HCEC 1CT (cell line): ENCODE results near the gene MED12L.

Source experiments
- DNase-seq: peaks from one replicate; pipeline ENCODE4 v3.0.0-alpha.2; 2017

MED12L gene

DNA sequence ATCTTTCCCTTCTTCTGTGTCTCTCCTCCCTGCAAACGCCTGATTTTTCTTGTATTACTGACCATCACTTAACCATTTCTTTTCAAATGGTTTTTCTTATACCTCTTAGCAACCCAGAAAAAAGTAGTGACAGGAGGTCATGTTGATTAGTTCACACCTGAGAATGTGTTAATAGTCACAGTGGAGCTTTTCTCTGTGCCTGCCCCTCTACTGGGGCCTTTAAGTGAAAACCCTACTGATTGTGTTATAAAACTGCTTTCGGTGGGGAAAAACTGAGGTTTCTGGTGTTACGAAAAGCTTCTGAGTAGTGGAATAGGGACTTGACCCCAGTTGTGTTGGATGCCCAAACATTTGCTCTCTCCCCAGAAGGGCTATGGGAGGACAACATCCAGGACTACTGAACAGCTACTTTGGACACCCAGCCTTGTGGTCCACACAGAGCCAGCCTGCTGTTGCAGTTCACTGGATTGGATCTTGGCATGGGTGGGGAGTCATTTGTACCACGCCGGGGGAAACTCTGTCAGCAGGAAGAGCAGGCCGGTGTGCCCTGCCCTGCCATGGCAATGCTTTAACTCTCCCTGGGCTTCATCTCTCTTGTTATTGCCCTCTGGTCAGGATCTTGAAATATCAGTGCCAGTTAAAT, 220.8 kb downstream of the MED12L start:
- DNase-seq: no peak

GRCh38 chr3:151307131-151307530, 221.7 kb downstream of the MED12L start:
- DNase-seq: no peak

- peak; percentile 39 for DNase-seq
Observed at GRCh38 chr3:151307583-151308488, 222.4 kb downstream of the MED12L start.

GRCh38 chr3:151309566-151309965, 224.1 kb downstream of the MED12L start:
- DNase-seq: no peak

DNA sequence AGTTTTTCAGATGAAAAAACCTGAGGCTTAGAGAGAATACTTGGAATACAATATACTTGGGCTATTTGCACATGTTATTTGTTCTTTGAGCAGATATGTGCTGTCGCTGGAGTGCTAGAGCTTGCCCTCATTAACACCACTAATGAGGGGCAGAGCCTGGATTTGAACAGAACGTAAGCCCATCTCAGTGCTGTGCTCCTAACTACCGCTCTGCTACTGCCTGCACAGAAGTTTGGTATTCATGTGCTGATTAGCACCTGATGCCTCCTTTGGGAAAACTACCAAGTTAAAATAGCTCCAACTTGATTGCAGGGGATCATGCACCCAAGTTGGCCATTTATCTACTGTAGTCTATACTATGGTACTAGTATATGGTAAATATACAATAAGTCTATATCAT, 227.5 kb downstream of the MED12L start:
- DNase-seq: no peak

- no peak for DNase-seq
Observed at GRCh38 chr3:151314137-151314536, 228.7 kb downstream of the MED12L start.

GRCh38 chr3:151314593-151314992, 229.1 kb downstream of the MED12L start:
- no peak for DNase-seq

- peak; percentile 74 for DNase-seq
Observed at GRCh38 chr3:151315136-151315535, 229.7 kb downstream of the MED12L start.

GRCh38 chr3:151315846-151316245, 230.4 kb downstream of the MED12L start:
- no peak for DNase-seq

- peak; percentile 25 for DNase-seq
Observed at GRCh38 chr3:151316267-151316991, 231.0 kb downstream of the MED12L start, which contains the start of gene GPR87. GPR87 (minus strand) TSS chr3:151316820; CDS start chr3:151300100, 16,720 bp downstream.

DNA sequence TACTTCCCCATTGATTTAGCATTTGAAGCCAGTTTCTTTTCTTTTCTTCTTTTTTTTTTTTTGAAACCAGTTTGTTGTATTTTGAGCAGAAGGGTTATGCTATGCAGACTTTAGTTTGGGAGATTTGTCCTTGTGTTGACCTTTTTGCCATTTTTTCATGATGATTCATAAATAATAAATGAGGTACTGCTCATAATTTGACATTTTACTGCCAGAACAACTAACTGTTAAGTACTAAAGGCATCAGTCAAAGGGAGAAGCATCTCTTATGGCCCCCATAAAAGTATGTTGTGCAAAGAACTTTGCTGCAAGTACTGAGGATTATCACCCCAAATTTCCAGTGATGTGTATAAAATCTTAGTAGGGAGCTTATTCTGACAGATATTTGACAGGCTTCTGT, 232.8 kb downstream of the MED12L start:
- DNase-seq: peak; percentile 76

GRCh38 chr3:151318991-151319390, 233.5 kb downstream of the MED12L start:
- DNase-seq: peak; percentile 20

DNA sequence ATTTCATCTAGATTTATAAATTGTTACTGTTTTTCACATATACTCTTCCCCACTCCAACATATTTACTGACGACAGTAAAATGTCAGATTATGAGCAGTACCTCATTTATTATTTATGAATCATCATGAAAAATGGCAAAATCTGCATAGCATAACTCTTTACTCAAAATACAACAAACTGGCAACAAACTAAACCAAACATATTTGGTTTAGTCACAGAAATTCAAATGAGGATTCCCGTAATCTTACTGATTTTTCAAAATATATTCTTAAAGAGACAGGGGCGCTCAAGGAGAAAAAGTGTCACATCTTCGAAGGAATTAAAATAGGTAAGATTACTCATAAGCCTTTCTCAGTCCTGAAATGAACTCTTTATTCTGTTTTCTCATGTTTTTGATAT, 234.2 kb downstream of the MED12L start:
- DNase-seq: peak; percentile 85

- no peak for DNase-seq
Observed at GRCh38 chr3:151320131-151320530, 234.7 kb downstream of the MED12L start.

DNA sequence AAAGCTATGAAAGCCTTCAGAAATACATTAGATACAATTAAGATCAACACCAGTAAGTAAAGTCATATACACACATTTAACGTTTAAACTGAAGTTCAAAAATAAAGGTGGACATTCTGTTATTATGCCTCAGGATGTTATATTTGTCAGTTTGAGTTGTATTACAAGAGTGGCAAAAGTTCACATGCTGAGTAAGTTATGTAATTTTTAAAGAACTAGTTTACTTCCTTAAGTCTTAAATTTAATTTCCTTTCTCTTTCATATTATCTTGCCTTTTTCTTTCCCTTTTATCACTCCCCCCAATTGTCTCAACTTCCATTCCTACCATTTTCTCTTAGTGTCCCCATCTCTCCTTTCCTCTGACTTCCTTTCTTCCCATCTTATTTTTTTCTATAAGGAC, 236.1 kb downstream of the MED12L start:
- no peak for DNase-seq

DNA sequence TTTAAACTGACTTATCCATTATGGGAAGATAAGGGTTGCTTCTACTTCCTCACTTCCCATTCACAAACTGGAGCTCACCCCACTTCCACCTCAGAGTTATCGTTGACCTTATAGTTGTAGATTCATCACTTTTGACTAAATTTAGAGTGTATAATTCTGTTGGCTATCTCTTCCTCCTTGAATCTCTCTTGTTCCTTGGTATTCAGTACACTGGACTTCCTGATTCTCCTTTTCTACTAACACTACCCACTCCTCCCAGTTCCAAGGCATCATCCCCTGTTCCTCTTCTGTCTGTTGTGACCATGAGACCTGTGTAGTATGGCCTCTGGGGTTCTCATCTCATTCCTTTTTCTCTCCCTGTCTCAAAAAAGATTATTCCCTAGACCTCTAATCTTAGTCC, 237.0 kb downstream of the MED12L start:
- no peak for DNase-seq

GRCh38 chr3:151327571-151328198, 242.2 kb downstream of the MED12L start:
- no peak for DNase-seq

DNA sequence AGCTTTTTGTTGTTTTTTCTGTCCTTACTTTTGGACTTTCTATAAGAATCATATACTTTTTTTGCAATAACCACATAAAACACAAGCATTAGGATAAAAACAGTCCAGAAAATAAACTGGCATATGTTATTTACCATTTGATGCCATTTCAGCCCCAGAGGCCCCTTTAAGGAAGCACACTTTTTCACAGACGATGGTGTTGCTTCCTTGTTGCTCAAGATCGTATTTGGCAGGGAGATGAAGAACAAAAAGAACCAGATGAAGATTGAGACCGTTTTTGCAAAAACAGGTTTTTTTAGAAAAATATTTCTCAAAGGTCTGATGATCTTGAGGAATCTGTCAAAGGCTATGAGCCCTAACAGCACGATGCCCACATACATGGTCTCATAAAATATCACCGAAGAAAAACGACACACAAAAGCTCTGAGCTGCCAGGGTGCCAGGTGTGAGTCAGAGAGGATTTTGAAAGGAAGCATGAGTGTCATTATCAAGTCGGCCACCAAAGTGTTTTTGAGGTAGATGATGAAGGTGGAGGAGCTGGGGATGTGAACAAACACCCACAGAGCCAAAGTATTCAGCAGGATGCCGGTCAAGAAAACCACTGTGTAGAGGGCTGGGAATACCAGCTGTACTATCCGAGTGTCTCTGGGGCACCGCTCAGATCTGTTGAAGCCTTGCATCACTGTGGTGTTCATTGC, 243.0 kb downstream of the MED12L start:
- no peak for DNase-seq

- no peak for DNase-seq
Observed at GRCh38 chr3:151329363-151329762, 243.9 kb downstream of the MED12L start, which contains the start of gene P2RY13. P2RY13 (minus strand) TSS chr3:151329549; CDS start chr3:151329528, 21 bp downstream.

DNA sequence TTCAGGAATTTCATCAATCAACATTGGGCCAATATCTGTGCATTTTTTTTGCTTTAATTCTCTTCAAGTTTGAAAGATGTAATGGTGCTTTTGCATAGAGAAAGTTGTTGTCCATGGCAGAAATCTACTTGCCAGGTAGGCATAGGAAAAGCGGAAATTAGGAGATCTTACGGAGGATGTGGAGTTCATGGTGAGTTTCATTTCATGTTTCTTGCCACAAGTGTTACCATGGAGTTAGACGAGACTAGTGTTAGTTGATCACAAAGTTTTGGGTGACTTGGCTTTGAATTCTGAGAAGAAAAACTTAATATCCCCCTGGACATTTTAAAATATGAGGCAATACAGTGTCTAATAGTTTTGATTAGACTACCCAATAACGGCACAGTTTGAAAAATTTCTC, 244.9 kb downstream of the MED12L start:
- no peak for DNase-seq

DNA sequence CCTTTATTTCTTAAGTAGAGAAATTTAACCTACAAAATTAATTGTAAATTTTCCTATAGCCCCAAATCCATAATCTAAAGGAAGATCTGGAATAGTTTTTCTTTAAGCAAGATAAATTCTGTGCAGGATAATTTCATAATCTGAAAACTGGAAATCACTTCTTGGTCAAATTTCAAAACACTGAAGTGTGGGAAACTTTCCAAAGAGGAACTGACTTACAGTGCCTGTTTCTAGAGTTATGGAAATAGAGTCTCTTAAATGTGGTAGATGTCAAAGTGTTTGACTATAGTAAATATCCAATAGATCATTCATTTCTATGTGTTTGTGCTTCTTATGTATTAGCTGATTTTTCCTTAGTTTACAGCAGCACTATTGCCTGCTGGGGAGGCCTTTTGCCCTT, 245.4 kb downstream of the MED12L start:
- no peak for DNase-seq

DNA sequence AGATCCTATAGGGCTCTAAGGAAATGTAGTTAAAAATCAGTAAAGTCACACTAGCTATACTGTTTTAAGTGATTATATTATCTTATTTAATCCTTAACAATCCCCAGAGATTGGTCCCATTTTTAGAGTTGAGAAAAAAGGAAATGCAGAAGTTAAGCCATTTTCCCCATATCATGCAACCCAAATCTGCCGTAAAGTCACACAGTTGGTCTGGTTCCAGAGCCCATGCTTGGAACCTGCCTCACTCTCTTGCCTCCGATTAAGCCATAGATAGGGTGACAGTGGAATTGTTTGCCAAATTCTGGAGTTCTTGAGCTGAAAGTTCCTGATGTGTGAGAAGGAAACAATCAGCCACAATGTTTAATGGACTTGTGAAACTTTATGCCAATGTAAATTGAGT, 246.2 kb downstream of the MED12L start:
- no peak for DNase-seq
